HG02938 (cell line): ENCODE results near the gene LTC4S.

Experiments
- ATAC-seq: cut with Tn5 transposase; IDR thresholded peaks from one replicate; pipeline ENCODE4 v1.9.1; 2021; ENCODE audit warnings: mild to moderate bottlenecking, moderate library complexity; ENCODE audit not compliant: unreplicated experiment

The LTC4S gene

GRCh38 chr5:179841621-179842020 is 47.8 kb downstream of the LTC4S start:
- ATAC-seq: no peak
